DMS153 (cell line): ENCODE results near the gene CDK11B.

Experiments
- DNase-seq: peaks from one replicate; lab custom pipeline; 2025; lab: John Stamatoyannopoulos, UW

The CDK11B gene

DNA sequence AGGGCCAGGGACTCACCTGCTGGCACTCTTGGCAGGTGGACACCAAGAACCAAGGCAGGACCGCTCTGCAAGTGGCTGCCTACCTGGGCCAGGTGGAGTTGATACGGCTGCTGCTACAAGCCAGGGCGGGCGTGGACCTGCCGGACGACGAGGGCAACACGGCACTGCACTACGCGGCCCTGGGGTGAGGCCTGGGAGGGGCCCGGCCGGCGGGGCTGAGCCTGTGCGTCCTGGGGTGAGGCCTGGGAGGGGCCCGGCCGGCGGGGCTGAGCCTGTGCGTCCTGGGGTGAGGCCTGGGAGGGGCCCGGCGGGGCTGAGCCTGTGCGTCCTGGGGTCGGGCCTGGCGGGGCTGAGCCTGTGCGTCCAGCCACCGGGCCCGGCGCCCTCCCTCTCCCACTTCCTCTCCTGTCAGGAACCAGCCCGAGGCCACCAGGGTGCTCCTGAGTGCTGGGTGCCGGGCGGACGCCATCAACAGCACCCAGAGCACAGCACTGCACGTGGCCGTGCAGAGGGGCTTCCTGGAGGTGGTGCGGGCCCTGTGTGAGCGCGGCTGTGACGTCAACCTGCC, 31.5 kb downstream of the CDK11B start:
- no peak for DNase-seq

DNA sequence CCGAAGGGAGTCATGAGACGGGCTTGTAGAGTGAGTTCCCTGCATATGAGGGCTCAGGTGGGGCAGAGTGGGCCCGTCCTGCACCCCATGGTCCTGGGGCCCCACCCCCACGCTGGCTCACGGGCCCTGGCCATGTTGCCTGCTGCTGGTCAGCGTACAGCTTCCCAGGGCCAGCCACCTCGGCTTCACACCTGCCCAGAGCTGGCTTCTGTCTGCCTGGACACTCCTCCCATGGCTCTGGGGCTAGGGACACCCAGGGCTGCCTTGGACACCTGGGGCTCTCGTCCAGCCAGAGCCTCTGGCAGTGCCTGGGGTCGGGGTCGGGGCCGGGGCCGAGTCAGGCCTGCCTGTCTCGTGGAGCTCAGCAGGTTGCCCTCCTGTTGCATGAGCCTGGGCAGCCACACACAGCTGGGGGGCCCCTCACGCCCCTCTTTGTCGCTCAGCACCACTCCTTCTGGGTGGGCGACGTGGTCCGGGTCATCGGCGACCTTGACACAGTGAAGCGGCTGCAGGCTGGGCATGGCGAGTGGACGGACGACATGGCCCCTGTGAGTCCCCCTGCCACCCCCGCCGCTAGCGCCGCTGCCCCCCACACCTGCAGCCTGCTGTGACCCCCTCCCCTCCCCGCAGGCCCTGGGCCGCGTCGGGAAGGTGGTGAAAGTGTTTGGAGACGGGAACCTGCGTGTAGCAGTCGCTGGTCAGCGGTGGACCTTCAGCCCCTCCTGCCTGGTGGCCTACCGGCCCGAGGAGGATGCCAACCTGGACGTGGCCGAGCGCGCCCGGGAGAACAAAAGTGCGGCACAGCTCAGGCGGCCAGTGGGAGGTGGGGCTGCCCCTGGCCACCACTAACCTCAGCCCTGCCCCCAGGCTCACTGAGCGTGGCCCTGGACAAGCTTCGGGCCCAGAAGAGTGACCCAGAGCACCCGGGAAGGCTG, 32.3 kb downstream of the CDK11B start:
- no peak for DNase-seq

DNA sequence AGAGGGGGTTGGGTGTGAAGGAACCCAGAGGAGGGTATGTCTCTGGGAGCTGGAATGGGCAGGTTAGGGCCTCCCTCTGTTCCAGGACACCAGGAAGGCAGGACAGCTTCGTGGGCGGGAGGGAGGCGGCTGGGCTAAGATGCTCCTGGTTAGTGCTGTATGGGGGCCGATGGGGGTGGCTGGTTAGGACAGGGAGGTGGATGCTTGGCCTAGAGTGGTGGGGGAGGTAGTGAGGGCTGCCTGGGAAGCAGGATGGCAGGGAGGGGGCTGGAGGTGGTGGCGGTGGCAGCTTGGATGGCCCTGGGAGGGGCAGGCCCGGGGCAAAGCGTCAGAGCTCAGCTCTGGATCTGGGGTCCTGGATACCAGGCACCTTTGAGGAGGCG, 33.0 kb downstream of the CDK11B start:
- DNase-seq, result no peak

GRCh38 chr1:1625404-1625775, 33.4 kb downstream of the CDK11B start:
- no peak for DNase-seq

DNA sequence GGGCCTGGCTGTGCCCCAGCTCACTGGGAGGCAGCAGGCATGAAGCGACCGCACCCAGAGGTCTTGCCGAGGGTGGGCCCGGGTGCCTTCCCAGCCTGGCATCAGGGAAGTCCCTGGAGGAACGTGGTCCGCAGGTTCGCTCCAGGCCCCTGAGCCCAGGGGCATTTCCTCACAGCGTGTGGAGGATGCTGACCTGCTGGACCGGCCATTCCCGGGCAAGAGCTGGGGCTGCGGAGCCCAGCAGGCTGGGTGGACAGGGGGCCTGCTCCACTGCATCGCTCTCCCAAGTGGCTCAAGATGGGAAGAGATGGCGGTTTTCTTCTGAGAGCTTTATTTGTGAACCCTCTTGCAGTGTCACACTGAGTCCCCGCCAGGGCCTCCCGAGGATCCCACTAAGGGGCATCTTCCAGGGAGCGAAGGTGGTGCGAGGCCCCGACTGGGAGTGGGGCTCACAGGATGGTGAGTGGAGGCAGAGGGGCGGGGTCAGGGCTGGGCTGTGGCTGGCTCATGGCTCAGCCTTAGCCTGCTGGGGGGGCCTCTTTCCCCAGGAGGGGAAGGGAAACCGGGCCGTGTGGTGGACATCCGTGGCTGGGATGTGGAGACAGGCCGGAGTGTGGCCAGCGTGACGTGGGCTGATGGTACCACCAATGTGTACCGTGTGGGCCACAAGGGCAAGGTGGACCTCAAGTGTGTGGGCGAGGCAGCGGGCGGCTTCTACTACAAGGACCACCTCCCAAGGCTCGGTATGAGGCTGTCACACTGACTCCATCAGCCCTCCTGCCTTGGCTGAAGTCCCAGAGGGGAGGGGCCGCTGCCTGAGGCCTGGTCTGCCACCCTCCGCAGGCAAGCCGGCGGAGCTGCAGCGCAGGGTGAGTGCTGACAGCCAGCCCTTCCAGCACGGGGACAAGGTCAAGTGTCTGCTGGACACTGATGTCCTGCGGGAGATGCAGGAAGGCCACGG, 34.1 kb downstream of the CDK11B start:
- no peak for DNase-seq

DNA sequence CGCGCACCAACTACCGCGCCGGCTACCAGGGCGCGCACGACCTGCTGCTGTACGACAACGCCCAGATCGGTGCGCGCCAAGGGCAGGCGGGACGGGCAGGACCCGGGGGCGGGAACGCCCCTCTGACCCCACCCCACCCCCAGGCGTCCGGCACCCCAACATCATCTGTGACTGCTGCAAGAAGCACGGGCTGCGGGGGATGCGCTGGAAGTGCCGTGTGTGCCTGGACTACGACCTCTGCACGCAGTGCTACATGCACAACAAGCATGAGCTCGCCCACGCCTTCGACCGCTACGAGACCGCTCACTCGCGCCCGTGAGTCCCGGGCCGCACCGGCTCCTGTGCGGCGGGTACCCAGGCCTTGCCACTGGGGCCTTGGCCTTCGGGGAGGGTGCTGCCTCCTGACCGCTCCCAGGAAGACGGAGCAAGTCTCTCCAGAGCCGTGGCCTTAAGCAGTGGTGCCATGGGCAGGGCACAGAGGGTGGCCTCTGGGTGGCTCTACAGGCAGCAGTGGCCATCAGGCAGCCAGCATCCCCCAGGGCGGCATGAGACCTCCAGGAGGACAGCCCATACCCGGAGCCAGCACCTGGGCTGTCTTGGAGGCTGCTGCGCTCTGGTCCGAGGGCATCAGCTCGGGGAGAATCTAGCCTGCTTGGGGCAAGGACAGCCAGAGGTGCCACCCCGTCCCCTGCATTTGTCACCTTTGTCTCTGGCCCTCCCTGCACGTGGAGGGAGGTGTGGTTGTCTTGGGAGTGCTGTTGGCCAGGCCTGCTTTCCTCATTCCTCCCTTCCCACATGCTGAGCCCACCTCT, 35.0 kb downstream of the CDK11B start:
- no peak for DNase-seq

DNA sequence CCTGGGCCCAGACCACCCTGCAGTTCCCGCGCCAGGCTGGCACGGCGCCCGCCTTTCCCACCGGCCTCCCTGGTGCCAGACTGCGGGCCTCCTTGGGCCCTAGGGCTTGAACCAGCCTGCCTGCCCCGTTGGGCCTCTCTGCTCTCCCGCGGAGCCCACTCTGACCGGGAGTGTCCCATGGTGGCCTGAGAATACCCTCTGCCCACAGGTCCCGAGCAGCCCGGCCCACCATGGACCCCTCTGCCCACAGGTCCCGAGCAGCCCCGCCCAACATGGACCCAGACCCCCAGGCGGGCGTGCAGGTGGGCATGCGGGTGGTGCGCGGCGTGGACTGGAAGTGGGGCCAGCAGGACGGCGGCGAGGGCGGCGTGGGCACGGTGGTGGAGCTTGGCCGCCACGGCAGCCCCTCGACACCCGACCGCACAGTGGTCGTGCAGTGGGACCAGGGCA, 35.6 kb downstream of the CDK11B start:
- no peak for DNase-seq

DNA sequence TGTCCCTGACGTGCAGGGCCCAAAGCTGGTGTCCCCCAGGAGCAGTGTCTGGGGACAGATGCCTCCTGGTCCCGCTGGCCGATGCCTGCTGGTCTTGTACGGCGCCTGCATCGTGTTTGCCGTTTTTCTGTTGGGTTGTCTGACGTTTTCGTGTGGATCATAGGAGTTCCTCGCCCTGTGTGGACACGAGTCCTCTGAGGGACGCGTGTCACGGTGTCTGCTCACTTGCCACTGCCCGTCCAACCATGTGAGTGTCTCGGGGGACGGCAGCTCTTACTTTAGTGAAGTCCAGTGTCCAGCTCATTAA, 36.1 kb downstream of the CDK11B start:
- no peak for DNase-seq

DNA sequence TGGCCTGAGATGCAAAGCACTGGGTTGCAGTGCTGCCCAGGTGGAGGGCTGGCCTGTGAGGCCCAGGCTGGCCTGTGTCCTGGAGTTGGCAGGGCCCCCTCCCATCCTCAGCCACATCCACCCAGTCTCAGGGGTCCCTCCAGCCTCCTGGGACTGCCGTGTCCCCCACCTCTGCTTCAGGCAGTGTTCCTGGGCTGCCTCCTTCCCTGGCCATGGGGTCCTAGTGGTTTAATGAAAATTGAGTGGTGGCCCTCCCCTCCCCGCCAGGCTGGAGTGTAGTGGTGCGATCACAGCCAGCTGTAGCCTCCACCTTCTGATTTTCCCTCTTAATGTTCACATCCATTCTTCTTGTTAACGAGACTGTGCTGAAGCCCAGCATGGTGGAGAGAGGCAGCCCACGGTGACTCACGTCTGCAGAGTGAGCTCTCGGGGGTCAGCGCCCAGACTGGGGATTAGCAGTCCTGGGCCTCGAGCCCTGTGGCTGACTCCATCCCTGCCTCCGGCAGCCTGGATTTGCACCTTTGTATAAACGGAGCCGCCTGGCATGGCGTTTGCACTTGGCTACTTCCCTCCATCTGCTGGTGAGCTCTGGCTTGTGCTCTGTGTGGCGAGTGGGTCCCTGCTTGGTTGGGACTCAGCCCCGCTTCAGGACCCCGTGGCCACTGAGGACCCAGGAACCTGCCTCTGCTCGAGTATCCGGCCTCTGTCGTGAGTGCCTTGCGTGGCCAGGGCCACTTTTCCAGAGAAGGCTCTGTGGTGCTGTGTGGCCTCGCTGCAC, 36.6 kb downstream of the CDK11B start:
- no peak for DNase-seq

- no peak for DNase-seq
These were observed 37.4 kb downstream of the CDK11B start for GRCh38 chr1:1621173-1622009.

DNA sequence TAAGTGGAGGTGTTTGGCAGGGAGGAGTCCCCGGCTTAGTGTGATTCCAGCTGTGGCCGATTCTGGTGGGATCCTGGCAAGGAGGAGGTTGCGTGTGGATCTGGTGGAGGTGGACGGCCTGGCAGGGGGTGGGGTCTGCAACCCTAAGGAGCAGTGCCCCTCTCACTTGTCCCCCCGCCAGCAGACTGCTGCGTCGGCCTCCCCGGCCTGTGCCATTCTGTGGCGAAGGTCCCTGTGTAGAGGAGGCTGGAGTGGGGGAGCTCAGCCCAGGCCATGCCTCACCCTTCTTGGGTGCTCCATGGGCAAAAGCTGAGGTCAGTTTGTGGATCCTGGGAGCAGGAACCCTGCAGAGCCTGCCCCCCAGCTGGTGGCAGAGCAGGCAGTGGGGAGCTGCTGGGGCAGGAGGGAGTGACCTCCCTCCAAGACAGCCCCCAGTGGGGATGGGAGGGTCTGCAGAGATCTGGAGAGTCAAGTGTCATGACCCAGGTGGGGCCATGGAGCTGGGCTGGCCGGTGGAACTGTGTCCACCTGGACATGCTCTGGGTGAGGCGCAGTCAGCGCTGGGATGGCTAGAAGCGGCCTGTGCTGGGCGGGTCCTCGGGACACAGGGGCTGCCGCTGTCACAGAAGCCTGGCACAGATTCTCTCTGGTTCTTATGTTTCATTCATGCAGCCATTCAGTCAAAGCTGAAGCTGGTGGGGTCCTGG, 38.2 kb downstream of the CDK11B start:
- no peak for DNase-seq

DNA sequence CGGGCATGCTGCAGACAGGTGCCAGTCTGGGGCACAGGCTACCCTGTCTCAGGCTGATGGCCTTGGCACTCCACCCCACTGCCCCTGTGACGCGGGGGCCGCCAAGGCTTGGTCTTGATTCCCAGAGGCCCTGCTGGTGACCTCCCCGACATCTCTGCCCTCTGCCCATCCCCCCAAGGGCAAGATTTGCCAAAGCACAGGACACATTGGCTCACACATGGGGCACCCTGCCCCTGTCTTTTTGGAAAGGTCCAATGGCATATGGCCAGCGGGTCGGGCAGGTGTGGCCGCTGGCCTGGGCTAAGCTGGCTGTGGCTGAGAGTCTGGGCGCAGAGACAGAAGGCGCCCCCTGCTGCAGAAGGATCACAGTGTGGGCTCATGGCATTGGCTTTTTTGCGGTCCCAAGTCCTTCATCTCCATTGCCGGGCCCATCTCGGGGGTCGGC, 38.9 kb downstream of the CDK11B start:
- no peak for DNase-seq

- no peak for DNase-seq
These were observed 40.3 kb downstream of the CDK11B start for GRCh38 chr1:1618396-1619068.

DNA sequence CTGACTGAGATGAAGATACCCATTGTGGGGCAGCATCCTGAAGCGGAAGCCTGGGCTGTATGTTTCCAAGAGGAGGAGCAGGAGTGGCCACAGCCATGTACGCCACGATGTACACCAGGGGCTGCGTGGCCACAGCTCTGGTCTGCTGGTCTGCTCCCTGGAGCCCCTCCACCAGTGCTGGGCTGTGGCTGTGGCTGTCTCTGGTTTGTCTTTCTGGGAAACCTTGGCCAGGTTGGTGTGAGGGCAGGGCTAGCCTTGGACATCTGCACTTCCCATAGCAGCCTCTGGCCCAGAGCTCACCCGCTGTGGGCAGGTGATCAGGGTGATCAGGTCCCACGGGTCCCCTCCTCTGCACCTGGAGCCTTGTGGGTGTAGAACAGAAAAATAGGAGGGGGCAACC, 40.9 kb downstream of the CDK11B start:
- no peak for DNase-seq

GRCh38 chr1:1617516-1617915, 41.3 kb downstream of the CDK11B start:
- no peak for DNase-seq

DNA sequence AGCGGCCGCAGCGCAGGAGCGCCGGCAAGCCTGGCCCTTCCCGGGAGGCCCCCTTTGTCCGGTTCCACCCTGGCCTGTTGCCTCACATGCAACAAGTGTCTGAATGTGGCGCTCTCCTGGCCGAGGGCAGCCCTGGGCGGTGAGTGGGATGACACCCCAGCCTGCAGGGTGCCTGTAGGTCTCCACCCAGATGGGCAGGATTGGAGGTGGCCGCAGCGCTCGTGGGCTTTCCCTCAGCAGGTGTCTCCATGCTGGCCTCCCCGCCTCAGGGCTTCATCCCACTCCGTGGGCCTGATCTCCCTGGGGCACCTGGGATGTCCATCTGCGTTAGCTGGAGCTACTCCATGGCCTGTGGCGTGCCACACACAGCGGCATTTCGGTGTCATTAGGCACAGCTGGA, 42.0 kb downstream of the CDK11B start:
- DNase-seq, result no peak

GRCh38 chr1:1616045-1616790, 42.6 kb downstream of the CDK11B start:
- DNase-seq, result no peak
